Upper lobe of left lung (tissue), 4 donors: ENCODE data around the gene IQSEC1.
A peak's percentile ranks its signal among the peaks of the same experiment; 100 is the strongest.

ENCODE experiments used
- POLR2A ChIP-seq, 4 donors: fragments of 450-650 bp; IDR thresholded peaks; one replicate each; pipeline ENCODE4 v1.5.1; 2016 to 2017; ENCODE audit warnings: antibody characterized with exemption in 4 of 4, mild to moderate bottlenecking in 2 of 4
- TF ChIP-seq, protein P1 (sequence below), 6 experiments: fragments of 450-650 bp in 4 of 6; fragments of 200-600 bp in 2 of 6; sonication (generic) in 2 of 6; IDR thresholded peaks; one replicate each; pipeline ENCODE4 v1.5.1; 2016 to 2019; ENCODE audit warnings: antibody characterized with exemption in 6 of 6

DNA sequence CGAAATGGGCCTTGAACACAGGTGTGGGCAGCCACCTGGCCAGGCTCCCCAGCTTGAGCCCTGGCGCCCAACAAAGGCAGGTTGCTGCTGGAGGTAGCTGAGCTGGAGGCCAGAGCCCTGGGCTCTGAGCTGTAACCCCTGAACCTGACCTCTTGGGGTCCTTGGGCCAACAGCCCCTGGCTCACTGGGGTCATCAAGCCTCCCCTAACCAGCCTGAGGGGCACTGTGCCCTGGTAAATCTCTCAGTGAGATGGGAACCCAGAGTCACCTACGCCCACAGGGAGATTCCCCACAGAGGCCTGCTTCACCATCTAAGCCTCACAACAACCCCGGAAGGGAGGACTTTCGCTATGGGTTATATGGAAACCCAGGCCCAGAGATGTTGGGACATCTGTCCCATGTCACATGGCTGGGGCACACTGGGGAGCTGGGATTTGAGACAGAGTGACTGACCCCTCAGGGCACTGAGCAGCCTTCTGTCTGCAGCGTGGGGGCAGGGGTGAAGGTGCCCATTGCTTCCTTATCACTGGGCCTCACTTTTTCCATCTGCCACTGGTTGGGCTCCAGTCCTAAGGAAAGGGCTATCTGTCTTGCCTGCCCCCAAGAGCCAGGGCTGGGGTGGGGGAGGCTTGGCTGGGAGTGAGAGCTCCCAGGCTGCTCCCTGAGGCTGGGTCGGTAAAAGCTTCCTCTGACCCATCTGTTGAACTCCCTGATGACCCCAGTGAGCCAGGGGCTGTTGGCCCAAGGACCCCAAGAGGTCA is 59.1 kb downstream of the IQSEC1 start:
- TF ChIP-seq, protein P1, sequence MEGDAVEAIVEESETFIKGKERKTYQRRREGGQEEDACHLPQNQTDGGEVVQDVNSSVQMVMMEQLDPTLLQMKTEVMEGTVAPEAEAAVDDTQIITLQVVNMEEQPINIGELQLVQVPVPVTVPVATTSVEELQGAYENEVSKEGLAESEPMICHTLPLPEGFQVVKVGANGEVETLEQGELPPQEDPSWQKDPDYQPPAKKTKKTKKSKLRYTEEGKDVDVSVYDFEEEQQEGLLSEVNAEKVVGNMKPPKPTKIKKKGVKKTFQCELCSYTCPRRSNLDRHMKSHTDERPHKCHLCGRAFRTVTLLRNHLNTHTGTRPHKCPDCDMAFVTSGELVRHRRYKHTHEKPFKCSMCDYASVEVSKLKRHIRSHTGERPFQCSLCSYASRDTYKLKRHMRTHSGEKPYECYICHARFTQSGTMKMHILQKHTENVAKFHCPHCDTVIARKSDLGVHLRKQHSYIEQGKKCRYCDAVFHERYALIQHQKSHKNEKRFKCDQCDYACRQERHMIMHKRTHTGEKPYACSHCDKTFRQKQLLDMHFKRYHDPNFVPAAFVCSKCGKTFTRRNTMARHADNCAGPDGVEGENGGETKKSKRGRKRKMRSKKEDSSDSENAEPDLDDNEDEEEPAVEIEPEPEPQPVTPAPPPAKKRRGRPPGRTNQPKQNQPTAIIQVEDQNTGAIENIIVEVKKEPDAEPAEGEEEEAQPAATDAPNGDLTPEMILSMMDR (IDR thresholded peaks at IDR 0.05): no peak
- peak in 1 of 4 donors; percentile 75 for TF ChIP-seq POLR2A (IDR thresholded peaks at IDR 0.05)
